Stimulated activated CD8-positive, alpha-beta memory T cell treated with anti-CD3 and anti-CD28 coated beads, Interleukin-4, amount 100 ng/mL, for 48 hours (primary cell): Measurements from ENCODE around the gene ZSWIM4.
"Not testable (repeated sequence)": the region's sequence is repeated elsewhere in the genome, so short reads cannot be mapped to it uniquely, and the experiment has no call there.

Source experiments
- DNase-seq: peaks from one replicate; pipeline ENCODE4 v3.0.0-alpha.2; 2020

The ZSWIM4 gene

DNA sequence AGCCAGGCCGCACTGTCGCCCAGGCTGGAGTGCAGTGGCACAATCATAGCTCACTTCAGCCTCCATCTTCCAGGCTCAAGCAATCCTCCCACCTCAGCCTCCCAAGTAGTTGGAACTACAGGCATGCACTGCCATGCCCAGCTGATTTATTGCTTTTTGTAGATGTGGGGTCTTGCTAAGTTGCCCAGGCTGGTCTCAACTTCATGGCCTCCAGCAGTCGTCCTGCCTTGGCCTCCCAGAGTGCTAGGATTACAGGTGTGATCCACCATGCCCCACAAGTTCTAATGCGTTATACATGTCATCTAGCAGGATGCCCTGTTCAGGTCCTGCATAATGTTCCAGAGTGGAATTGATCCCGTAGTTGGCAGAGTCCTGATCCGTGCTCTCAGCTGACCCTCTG, 16.4 kb upstream of the ZSWIM4 start:
- DNase-seq: no peak

DNA sequence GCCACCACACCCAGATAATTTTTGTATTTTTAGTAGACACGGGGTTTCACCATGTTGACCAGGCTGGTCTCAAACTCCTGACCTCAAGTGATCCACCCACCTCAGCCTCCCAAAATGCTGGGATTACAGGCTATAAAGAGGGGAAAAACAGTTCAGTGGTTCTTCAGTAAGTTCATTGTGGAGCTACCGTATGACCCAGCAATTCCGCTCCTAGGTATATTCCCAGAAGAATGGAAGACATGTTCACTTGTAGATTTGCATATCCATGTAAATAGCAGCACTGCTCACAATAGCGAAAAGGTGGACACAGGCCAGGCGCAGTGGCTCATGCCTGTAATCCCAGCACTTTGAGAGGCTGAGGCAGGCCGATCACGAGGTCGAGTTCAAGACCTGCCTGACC, 15.4 kb upstream of the ZSWIM4 start:
- not testable (repeated sequence) for DNase-seq

DNA sequence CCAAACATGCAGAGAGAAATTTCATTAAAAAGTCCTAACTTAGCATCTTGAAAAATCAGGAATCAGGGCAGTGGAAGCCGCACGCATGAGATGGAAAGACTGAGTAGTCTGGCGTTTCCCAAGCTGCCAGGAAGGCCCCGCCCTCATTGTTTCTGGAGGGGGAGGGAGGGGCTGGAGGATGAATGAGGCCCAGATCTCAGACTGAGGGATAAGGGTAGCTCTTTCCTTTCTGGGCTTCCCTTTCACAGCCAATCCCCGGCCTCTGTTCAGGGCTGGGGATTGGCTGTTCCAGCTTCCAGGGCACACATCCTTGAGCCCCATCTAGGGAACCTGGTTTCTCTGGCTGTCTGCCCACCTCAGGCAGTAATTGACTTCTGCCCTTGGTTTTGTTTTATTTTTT, 13.7 kb upstream of the ZSWIM4 start:
- no peak for DNase-seq

DNA sequence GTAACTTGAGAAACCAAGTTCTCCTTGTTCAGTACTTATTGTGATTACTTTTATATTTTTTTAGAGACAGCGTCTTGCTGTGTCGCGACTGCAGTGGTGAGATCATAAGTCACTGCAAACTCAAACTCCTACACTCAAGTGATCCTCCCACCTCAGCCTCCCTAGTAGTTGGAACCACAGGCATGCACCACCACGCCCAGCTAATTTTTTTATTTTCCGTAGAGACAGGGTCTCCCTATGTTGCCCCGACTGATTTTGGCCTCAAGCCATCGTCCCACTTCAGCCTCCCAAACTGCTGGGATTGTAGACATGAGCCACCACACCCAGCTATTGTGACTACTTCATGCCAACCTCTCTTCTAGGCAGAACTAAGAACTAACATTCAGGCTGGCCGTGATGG, 12.7 kb upstream of the ZSWIM4 start:
- no peak for DNase-seq

DNA sequence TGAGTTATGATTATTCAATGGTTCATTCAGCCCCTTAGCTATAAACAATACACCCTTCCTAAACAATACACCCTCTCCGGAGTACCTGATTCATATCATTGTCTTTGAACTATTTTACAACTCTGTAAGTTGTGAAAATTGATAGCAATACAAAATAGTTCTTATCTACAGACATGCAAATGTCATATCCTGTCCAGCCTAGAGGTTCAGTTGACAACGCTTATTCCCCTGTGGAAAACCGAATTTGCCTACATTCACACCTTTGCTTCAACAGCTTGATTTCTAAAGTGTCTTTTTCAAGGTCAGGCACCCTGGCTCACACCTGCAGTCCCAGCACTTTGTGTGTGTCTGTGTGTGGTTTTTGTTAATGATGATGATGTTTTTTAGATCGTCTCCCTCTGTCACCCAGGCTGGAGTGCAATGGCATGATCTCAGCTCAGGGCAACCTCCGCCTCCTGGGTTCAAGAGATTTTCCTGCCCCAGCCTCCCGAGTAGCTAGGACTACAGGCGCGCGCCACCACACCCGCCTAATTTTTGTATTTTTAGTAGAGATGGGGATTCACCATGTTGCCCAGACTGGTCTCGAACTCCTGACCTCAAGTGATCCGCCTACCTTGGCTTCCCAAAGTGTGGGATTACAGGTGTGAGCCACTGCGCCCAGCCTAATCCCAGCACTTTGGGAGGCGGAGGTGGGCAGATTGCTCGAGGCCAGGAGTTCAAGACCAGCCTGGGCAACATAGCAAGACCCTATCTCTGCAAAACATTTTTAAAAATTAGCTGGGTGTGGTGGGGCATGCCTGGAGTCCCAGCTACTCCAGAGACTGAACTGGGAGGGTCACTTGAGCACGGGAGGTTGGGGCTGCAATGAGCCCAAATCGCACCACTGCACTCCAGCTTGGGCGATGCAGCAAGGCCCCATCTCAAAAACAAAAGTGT, 11.4 kb upstream of the ZSWIM4 start:
- no peak for DNase-seq

DNA sequence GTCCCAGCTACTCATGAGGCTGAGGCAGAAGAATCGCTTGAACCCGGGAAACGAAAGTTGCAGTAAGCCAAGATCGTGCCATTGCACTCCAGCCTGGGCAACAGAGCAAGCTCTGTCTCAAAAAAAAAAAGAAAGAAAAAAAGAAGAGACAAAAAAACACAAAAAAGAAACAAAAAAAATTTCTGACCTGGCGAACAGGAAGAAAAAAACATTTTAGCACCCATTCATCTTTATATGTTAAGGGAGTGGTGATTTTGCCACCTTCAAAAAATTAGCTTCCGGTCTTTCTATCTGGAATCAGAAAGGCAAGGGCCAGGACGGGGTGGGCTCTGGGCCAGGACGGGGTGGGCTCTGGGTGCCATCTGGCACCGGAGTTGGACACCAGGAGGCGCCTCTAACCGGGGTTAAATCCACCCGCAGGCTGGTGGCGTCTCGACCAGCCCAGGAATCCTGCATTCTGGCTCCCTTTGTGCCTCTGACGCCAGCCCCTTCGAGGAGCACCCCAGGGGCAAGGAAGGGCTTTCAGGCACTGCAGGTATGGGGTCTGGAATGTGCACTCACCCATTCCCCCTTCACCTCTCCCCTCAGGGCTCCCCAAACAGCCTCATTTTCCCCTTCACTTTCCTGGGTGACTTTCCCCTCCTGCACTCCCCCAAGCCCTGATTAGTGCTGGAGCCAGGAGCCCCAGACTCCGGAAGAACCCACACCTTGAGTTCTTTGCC, 10.4 kb upstream of the ZSWIM4 start:
- peak; percentile 84 for DNase-seq

DNA sequence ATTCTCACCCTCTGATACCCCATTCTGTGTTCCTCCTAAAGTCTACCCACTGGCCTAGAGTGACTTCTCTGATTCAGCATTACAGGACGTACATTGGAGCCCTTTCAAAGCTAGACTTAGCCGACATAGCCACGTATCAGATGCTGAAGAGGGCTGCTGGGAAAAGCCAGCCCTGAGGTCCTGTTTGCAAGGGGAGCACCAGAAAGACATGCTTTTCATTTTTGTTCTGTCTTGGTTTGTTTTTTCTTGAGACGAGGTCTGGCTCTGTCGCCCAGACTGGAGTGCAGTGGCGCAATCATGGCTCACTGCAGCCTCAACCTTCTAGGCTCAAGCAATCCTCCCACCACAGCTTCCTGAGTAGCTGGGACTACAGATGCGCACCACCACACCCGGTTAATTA, 6.3 kb upstream of the ZSWIM4 start:
- no peak for DNase-seq

DNA sequence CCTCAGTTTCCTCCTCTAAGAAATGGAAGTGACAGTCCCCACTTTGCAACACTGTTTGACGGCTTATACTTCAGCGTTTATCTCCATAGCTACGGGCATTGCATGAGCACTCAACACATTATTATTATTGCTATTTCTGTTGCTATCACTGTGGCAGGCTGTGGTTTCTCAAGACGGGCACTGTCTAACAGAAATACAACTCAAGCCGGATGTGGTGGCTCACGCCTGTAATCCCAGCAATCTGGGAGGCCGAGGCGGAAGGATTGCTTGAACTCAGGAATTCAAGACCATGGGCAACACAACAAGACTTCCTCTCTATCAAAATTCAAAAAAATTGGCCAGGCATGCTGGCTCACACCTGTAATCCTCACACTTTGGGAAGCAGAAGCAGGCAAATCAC, 4.9 kb upstream of the ZSWIM4 start:
- no peak for DNase-seq

DNA sequence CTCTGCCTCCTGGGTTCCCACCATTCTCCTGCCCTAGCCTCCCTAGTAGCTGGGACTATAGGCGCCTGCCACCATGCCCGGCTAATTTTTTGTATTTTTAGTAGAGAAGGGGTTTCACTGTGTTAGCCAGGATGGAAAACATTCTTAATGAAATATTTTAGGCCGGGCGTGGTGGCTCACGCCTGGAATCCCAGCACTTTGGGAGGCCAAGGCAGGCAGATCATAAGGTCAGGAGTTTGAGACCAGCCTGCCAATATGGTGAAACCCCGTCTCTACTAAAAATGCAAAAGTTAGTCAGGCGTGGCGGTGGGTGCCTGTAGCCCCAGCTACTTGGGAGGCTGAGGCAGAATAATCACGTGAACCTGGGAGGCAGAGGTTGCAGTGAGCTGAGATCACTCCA, 1.9 kb upstream of the ZSWIM4 start:
- DNase-seq: not testable (repeated sequence)

DNA sequence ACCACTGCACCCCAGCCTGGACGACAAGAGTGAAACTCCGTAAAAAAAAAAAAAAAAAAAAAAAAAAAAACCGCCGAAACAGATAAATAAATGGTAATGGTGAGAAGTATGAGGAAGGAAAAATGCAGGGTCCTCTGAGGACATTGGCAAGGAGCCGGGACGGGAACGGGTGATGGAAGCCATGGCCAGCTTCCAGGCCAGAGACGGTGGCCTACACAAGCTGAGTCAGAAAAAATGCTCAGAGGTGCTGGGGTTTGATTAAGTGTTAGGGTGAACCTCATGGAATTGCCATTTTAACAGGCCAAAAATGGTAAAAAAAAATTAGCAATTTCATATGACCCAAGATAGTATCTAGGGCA, 866 bp upstream of the ZSWIM4 start:
- DNase-seq: no peak

DNA sequence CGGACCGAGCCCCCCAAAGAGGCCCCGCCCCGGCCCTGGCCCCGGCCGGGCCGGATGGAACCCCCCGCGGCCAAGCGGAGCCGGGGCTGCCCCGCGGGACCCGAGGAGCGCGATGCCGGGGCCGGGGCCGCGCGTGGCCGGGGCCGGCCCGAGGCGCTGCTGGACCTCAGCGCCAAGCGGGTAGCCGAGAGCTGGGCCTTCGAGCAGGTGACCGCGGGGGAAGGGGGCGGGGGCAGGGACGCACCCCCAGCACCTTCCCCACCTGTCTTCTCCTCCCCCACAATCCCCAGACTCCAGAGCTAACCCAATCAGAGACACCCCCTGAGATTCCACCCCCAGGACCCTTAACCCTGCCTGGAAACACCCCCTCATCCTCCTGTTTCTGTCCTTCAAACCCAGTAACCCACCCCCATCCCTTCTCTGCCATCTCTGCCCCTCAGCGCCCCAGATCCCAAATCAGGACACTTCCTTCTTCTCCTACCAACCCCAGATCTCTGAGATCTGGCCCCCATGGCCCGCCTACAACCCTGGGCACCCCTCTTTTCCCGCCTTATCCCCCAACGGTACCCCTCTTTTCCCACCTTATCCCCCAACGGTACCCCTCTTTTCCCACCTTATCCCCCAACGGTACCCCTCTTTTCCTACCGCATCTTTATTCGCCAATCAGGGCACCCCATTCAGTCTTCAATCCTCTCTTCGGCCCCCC, 505 bp downstream of the ZSWIM4 start:
- no peak for DNase-seq

DNA sequence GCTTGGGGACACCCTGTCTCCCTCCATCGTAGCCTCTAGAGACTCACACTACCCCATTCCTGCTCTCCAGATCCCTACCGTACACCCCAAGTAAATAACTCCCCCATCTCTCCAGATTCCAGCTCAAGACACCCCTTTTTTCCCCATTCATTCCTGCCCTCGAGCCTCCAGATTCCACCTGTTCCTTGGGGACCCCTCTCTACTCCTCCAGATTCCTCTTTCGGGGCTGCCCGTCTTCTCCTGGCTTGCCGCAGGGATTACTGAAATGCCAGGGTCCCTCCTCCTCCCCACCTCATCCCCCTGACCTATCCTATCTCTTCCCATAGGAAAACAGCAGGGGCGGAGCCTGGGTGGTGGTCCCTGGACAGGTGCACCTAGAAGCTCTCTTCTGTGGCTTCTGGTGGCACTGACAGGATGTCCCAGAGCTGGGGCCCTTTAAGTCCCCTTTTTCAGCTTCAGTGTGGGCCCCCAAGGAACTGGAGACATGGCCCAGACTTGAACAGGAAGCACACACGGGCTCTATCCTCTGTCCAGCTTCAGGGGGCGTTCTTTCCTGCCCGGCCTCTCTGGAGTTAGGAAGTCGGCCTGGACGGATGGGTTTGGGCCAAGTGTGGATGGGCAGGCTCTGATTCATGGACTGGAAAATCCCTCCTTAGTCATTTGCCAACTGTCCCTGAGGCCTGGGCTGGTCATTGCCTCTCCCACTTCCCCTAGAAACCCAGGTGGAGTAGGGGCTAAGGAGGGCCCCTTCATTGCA, 1.2 kb downstream of the ZSWIM4 start:
- no peak for DNase-seq

DNA sequence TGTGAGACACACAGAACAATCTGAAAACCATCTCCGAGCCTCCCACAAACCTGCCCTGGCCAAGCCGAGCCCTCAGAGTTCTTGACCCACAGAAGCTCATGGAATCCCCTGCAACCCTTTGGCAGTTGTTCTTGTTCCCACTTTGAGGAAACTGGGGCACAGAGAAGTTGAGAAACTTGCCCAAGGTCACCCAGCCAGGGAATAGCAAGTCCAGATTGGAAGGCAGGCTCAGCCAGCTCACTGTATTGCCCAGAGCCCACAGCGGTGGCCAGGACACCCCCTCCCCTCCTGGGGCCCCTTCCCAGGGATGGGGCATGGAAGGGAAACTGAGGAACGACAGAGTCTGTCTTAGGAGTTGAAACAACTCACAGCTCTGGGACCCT, 1.8 kb downstream of the ZSWIM4 start:
- no peak for DNase-seq

DNA sequence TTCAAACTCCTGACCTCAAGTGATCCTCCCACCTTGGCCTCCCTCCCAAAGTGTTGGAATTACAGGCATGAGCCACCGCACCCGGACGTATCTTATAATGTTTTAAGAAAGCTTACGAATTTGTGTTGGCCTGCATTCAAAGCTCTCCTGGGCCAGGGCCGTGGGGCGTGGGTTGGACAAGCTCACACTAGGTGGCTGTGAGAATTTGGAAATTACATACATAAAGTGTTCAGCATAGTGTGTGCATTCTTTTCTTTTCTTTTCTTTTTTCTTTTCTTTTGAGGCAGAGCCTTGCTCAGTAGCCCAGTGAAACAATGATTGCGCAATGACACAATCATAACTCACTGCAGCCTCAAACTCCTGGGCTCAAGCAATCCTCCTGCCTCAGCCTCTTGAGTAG, 2.6 kb downstream of the ZSWIM4 start:
- no peak for DNase-seq

DNA sequence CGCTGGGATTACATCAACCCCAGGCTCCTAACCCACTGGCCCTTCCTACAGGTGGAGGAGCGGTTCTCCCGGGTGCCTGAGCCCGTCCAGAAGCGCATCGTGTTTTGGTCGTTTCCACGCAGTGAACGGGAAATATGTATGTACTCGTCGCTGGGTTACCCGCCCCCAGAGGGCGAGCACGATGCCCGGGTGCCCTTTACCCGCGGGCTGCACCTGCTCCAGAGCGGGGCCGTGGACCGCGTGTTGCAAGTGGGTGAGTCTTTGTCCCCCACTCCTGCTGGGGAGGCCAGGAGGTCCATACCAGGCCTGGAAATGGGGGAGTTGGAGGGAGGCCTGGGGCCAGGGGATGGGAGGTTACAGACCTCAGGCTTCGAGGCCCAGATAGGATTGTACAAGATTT, 4.4 kb downstream of the ZSWIM4 start:
- DNase-seq: no peak

DNA sequence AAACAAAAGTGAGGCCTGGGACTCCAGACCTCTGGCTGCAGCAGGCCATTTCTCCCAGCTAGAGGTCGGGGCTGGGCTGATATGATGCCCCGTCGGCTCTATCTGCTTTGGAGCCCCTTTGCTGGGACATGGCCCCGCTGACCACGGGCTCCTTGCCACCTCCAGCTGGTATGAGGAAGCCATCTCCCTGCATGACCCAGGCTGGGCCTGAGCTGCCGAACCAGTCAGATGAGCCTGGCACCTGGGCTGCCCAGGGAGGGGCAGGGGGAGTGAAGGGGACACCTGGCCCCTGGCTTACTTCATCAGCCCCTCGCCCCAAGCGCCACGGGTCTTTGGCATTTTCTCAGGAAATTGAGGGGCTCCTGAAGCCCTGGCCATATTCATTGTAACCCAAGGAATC, 7.8 kb downstream of the ZSWIM4 start:
- DNase-seq: no peak

DNA sequence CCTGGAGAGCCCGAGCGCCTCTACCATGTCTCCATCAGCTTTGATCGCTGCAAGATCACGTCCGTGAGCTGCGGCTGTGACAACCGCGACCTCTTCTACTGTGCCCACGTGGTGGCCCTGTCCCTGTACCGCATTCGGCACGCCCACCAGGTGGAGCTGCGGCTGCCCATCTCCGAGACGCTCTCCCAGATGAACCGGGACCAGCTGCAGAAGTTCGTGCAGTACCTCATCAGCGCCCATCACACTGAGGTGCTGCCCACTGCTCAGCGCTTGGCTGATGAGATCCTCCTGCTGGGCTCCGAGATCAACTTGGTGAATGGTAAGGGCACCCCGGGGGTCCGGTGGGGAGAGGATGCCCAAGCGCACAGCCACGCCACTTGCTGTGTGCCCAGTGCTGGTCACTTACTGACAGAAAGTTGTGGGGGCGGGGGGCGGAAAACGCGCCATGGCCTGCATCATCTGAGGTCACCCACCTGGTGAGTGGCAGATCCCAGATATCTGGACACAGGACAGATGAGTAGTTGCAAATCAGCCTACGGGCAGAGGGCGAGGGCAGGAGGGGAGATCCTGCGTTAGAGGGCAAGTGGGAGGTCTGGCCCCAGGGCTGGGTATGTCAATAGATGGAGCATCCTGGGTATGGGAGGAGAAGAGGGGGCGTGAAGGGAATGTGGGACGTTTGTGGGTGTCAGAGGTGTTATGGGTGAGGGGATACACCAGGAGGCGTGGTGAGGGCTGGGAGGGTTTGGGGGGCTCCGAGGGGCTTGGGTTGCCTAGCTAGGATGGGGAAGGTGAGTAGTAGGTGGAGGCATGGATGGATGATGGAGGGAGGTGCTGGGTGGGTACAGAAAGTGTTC, 9.8 kb downstream of the ZSWIM4 start:
- DNase-seq: no peak

DNA sequence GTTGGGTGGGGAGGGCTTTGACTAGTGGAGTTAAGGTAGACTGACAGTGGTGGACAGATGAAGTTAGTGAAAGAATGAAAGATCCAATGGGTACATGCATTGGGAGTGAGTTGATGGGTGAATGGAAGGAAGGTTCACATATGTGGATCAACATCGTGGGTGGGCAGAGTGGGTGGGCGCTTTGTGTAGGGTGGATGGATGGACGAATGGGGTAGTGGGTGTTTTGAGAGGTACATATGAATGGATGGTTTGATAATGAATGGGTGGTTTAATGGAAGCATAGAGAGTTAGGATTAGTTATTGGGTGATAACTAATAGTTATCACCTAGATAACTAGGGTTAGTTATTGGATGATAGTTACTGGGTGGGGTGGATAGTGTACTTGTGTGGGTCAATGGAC, 11.5 kb downstream of the ZSWIM4 start:
- no peak for DNase-seq

DNA sequence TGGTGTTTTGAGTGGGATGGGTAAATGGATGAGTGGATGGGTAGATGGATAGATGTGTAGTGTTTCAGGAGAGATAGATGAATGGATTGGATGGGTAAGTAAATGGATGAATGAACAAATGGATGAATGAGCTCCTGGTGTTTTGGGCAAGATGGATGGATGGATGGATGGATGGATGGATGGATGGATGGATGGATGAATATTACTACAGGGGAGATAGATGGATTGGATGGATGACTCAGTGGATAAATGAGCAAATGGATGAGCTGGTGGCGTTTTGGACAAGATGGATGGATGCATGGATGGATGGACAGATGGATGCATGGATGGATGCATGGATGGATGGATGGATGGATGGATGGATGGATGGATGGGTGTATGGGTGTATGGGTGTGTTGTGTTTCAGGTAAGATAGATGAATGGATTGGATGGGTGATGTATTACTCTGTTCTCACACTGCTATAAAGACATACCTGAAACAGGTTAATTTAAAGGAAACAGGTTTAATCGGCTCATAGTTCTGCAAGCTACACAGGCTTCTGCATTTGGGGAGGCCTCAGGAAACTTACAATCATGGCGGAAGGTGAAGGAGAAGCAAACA, 12.3 kb downstream of the ZSWIM4 start:
- DNase-seq: no peak

DNA sequence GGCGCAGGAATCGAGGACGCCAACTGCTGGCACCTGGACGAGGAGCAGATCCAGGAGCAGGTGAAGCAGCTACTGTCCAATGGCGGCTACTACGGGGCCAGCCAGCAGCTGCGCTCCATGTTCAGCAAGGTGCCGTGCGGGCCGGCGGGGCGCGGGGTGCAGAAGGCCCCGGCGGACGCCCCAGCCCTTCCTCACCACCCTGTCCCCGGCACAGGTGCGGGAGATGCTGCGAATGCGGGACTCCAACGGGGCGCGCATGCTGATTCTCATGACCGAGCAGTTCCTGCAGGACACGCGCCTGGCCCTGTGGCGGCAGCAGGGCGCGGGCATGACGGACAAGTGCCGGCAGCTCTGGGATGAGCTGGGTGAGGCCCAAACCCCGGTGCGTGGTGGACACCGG, 13.6 kb downstream of the ZSWIM4 start:
- DNase-seq: no peak

DNA sequence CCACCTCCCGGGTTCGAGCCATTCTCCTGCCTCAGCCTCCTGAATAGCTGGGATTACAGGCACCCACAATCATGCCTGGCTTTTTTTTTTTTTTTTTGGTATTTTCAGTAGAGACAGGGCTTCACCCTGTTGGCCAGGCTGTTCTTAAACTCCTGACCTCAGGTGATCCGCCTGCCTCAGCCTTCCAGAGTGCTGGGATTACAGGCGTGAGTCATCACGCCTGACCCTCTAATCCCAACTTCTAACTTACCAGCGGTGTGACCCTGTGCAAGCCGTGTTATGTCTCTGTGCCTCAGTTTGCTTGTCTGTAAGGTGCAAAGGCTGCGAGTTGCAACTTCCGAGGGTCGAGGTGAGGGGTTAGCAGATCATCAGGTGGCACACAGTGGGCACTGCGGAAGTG, 17.3 kb downstream of the ZSWIM4 start:
- DNase-seq: no peak

DNA sequence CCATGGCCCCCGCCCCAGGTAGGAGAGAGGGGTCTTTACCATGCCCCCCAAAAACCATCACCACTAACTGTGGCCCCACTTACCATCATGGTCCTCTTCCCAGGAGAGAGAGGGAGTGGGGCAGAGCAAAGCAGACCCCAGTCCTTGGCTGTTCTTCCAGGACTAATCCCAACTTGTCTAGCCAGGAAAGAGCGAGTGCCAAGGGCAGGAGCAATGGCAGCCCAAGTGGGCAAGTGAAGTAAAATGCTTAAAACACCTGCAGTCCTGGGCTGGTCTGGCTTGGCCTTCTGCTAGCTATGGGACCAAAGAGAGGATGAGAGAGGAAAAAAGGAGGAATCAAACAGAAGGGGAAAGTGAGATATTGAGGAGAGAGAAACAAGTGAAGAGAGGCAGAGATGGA, 17.9 kb downstream of the ZSWIM4 start:
- DNase-seq: no peak
